Naive thymus-derived CD4-positive, alpha-beta T cell (primary cell): ENCODE data around the gene SLA2. TPM values are rescaled to one million over a fixed set of nuclear protein-coding genes. Genes with fewer than 3 reads are reported as not detected.

ENCODE experiments used
- ATAC-seq: fragments of 150-1000 bp; cut with Tn5 transposase; 2 replicates; pipeline ENCODE4 v1.10.0; 2021; ENCODE audit warnings: mild to moderate bottlenecking, moderate library complexity
- CTCF ChIA-PET: fragments of 350-600 bp; sonication (Branson Sonifier 250); formaldehyde crosslinking; loops from one replicate; lab custom pipeline; 2021; ENCODE audit warnings: antibody characterized with exemption; lab: Charles Lee
- POLR2A ChIA-PET: fragments of 350-600 bp; sonication (Branson Sonifier 250); formaldehyde crosslinking; loops from one replicate; lab custom pipeline; 2021; ENCODE audit warnings: antibody characterized with exemption, inconsistent platforms; lab: Charles Lee
- DNase-seq, 9 donors: peaks; one replicate each; pipeline versions ENCODE4 v3.0.0 to v3.0.0-alpha.2; 2020 to 2022; ENCODE audit warnings: mixed read lengths in 1 of 9
- H3K27ac ChIP-seq: one replicate; pipeline ENCODE4 v1.7.0; 2013; ENCODE audit warnings: mild to moderate bottlenecking, low read depth, low read length, moderate library complexity
- H3K27me3 ChIP-seq, 2 donors: one replicate each; pipeline ENCODE4 v1.7.0; 2013; ENCODE audit warnings: low read length in 2 of 2, mild to moderate bottlenecking in 2 of 2, moderate library complexity in 2 of 2; ENCODE audit not compliant: control insufficient read depth in 2 of 2, insufficient read depth in 2 of 2
- H3K36me3 ChIP-seq, 3 experiments: 1 replicate in 2 of 3; 2 replicates in 1 of 3; pipeline ENCODE4 v1.7.0; 2013; ENCODE audit warnings: low read length in 3 of 3, mild to moderate bottlenecking in 3 of 3, moderate library complexity in 1 of 3; ENCODE audit not compliant: insufficient read depth in 3 of 3, control insufficient read depth in 2 of 3
- H3K4me1 ChIP-seq, 2 donors: one replicate each; pipeline ENCODE4 v1.7.0; 2013; ENCODE audit warnings: low read length in 2 of 2, mild to moderate bottlenecking in 2 of 2, moderate library complexity in 1 of 2; ENCODE audit not compliant: control insufficient read depth in 2 of 2, insufficient read depth in 2 of 2
- H3K4me3 ChIP-seq: 2 replicates; pipeline ENCODE4 v1.7.0; 2013; ENCODE audit warnings: mild to moderate bottlenecking, low read length
- H3K9me3 ChIP-seq, 3 experiments: 1 replicate in 2 of 3; 2 replicates in 1 of 3; pipeline ENCODE4 v1.7.0; 2013; ENCODE audit warnings: low read length in 3 of 3; ENCODE audit not compliant: control insufficient read depth in 2 of 3
- H3K27ac Mint-ChIP-seq, 9 donors: one replicate each; pipeline ENCODE4 v1.8.0; 2020 to 2022; ENCODE audit warnings: mixed read lengths in 9 of 9, mild to moderate bottlenecking in 8 of 9, moderate library complexity in 5 of 9, inconsistent platforms in 2 of 9
- H3K27me3 Mint-ChIP-seq, 5 donors: one replicate each; pipeline ENCODE4 v1.8.0; 2021 to 2022; ENCODE audit warnings: mixed read lengths in 5 of 5, mild to moderate bottlenecking in 1 of 5
- H3K36me3 Mint-ChIP-seq, 5 donors: one replicate each; pipeline ENCODE4 v1.8.0; 2020 to 2022; ENCODE audit warnings: mixed read lengths in 5 of 5, mild to moderate bottlenecking in 3 of 5, inconsistent platforms in 1 of 5
- H3K4me1 Mint-ChIP-seq, 7 donors: one replicate each; pipeline ENCODE4 v1.8.0; 2020 to 2022; ENCODE audit warnings: mixed read lengths in 7 of 7, mild to moderate bottlenecking in 3 of 7, inconsistent platforms in 1 of 7
- H3K4me3 Mint-ChIP-seq, 10 donors: one replicate each; pipeline ENCODE4 v1.8.0; 2020 to 2022; ENCODE audit warnings: mild to moderate bottlenecking in 10 of 10, mixed read lengths in 10 of 10, moderate library complexity in 6 of 10, inconsistent platforms in 2 of 10
- H3K9me3 Mint-ChIP-seq, 11 donors: one replicate each; pipeline ENCODE4 v1.8.0; 2020 to 2022; ENCODE audit warnings: mixed read lengths in 11 of 11, mild to moderate bottlenecking in 4 of 11, inconsistent platforms in 1 of 11, moderate library complexity in 1 of 11
- intact Hi-C, 2 donors: fragments of 100-400 bp; cut with micrococcal nuclease; formaldehyde crosslinking; loops; one replicate each; pipeline ENCODE4 v1.15.1; 2023
- polyA plus RNA-seq, 2 donors: library from polyadenylated mRNA; unstranded; fragments of 300-500 nt; fragmentation: Illumina TruSeq; gene quantifications; one replicate each; pipeline ENCODE4 v1.2.3, GENCODE V29; 2021
- total RNA-seq, 6 experiments: library from RNA in 5 of 6; stranded (reverse) in 5 of 6; gene quantifications; 1 replicate in 5 of 6; 2 replicates in 1 of 6; pipeline ENCODE4 v1.2.3 and lab custom pipeline; 2021 to 2026

The SLA2 gene
- total and polyA plus RNA-seq, 7 experiments from 2014 or later: 11.0 to 80.7 (median 29.2) TPM

- Mint-ChIP-seq H3K27me3 (no peaks in the 10 kb centered on the region), H3K27ac (no peak overlapping the region), H3K4me3 (no peak overlapping the region), H3K4me1 (peaks cover 0 to 5% (median 0%) of the 10 kb centered on the region in 7 donors), H3K36me3 (peaks cover 0 to 14% (median 4%) of the 10 kb centered on the region in 5 donors), H3K9me3 (no peaks in the 10 kb centered on the region)
- ChIA-PET CTCF (interaction anchor here (0.9 to 1.2 kb wide), 2 partner anchors 11 to 58 kb away, joined by 3 read pairs; no protein-coding TSS in a partner anchor), POLR2A (no interaction called here)
- Histone ChIP-seq H3K27ac (no peak overlapping the region), H3K27me3 (no peaks in the 10 kb centered on the region), H3K4me3 (no peak overlapping the region), H3K36me3 (peaks cover 0 to 14% (median 0%) of the 10 kb centered on the region in 3 experiments), H3K4me1 (no peaks in the 10 kb centered on the region), H3K9me3 (no peaks in the 10 kb centered on the region)
- ATAC-seq (no peak), DNase-seq (no peak)
- intact Hi-C loops: no loop called here
Measured at GRCh38 chr20:36670665-36671357, 24.8 kb upstream of the SLA2 start.

- Histone ChIP-seq H3K4me3 (no peak overlapping the region), H3K9me3 (no peaks in the 10 kb centered on the region), H3K27me3 (no peaks in the 10 kb centered on the region), H3K27ac (no peak overlapping the region), H3K36me3 (peaks cover 0 to 18% (median 0%) of the 10 kb centered on the region in 3 experiments), H3K4me1 (no peaks in the 10 kb centered on the region)
- Mint-ChIP-seq H3K27me3 (no peaks in the 10 kb centered on the region), H3K4me3 (no peak overlapping the region), H3K27ac (no peak overlapping the region), H3K36me3 (peaks cover 0 to 15% (median 4%) of the 10 kb centered on the region in 5 donors), H3K4me1 (peaks cover 0 to 10% (median 0%) of the 10 kb centered on the region in 7 donors), H3K9me3 (no peaks in the 10 kb centered on the region)
- intact Hi-C loops: loop anchor here in 1 of 2 donors (1.0 kb wide), 1 partner anchor 88 kb away; no protein-coding TSS in a partner anchor
- DNase-seq: peak in 4 of 9 donors; percentile 8 to 28 (median 20)
- CTCF ChIA-PET: interaction anchor here (0.6 to 1.6 kb wide), 4 partner anchors 88 to 699 kb away, joined by 3 to 6 read pairs (median 4); no protein-coding TSS in a partner anchor
- ATAC-seq: no peak
- POLR2A ChIA-PET: interaction anchor here (1.1 kb wide), 1 partner anchor 60 kb away, joined by 3 read pairs; no protein-coding TSS in a partner anchor
Measured at GRCh38 chr20:36666181-36666740, 20.3 kb upstream of the SLA2 start.

GRCh38 chr20:36663031-36663430 lies 17.0 kb upstream of the SLA2 start:
- H3K9me3 ChIP-seq: no peaks in the 10 kb centered on the region
- H3K4me3 Mint-ChIP-seq: no peak overlapping the region
- no peak overlapping the region for H3K4me3 ChIP-seq
- H3K36me3 ChIP-seq: peaks cover 0 to 15% (median 0%) of the 10 kb centered on the region in 3 experiments
- H3K36me3 Mint-ChIP-seq: peaks cover 0 to 14% (median 3%) of the 10 kb centered on the region in 5 donors
- H3K4me1 ChIP-seq: peaks cover 11 to 12% of the 10 kb centered on the region in 2 donors
- peaks cover 11 to 26% (median 12%) of the 10 kb centered on the region in 7 donors for H3K4me1 Mint-ChIP-seq
- H3K27ac Mint-ChIP-seq: peak overlapping the region in 2 of 9 donors; percentile 2 to 28
- H3K9me3 Mint-ChIP-seq: no peaks in the 10 kb centered on the region
- DNase-seq (no peak), ATAC-seq (no peak)
- POLR2A ChIA-PET: no interaction called here
- H3K27ac ChIP-seq: no peak overlapping the region
- CTCF ChIA-PET: no interaction called here
- intact Hi-C loops: loop anchor here in 1 of 2 donors (5.0 kb wide), 1 partner anchor 84 kb away; the partner anchor contains the start of gene NDRG3
- H3K27me3 ChIP-seq: no peaks in the 10 kb centered on the region
- H3K27me3 Mint-ChIP-seq: no peaks in the 10 kb centered on the region

- Mint-ChIP-seq H3K4me1 (peaks cover 14 to 35% (median 23%) of the 10 kb centered on the region in 7 donors), H3K4me3 (peak overlapping the region; percentile 42 to 87 (median 76)), H3K27ac (peak overlapping the region; percentile 19 to 81 (median 69)), H3K9me3 (no peaks in the 10 kb centered on the region), H3K27me3 (no peaks in the 10 kb centered on the region), H3K36me3 (peaks cover 0 to 14% (median 10%) of the 10 kb centered on the region in 5 donors)
- H3K36me3 ChIP-seq: peaks cover 0 to 17% (median 0%) of the 10 kb centered on the region in 3 experiments
- ChIA-PET POLR2A (interaction anchor here (1.0 kb wide), 1 partner anchor 9 kb away, joined by 3 read pairs; no protein-coding TSS in a partner anchor), CTCF (interaction anchor here (1.5 kb wide), 1 partner anchor 46 kb away, joined by 3 read pairs; no protein-coding TSS in a partner anchor)
- H3K27ac ChIP-seq: no peak overlapping the region
- intact Hi-C loops: loop anchor here (1.0 to 2.0 kb wide), 2 partner anchors 13 to 14 kb away; no protein-coding TSS in a partner anchor
- H3K27me3 ChIP-seq: no peaks in the 10 kb centered on the region
- ATAC-seq (peak; percentile 65), DNase-seq (peak in 7 of 9 donors; percentile 22 to 50 (median 45))
- H3K4me1 ChIP-seq: peaks cover 15 to 20% of the 10 kb centered on the region in 2 donors
- peak overlapping the region; percentile 55 for H3K4me3 ChIP-seq
- H3K9me3 ChIP-seq: no peaks in the 10 kb centered on the region
Measured at GRCh38 chr20:36658300-36658699, 12.3 kb upstream of the SLA2 start.

- intact Hi-C loops: no loop called here
- POLR2A ChIA-PET: interaction anchor here (1.3 kb wide), 1 partner anchor 11 kb away, joined by 3 read pairs; the partner anchor contains the start of gene SLA2
- ATAC-seq (no peak), DNase-seq (no peak)
- Histone ChIP-seq H3K4me3 (no peak overlapping the region), H3K27ac (no peak overlapping the region), H3K4me1 (peaks cover 15 to 20% of the 10 kb centered on the region in 2 donors), H3K36me3 (peaks cover 0 to 28% (median 0%) of the 10 kb centered on the region in 3 experiments), H3K27me3 (no peaks in the 10 kb centered on the region), H3K9me3 (no peaks in the 10 kb centered on the region)
- H3K27me3 Mint-ChIP-seq: no peaks in the 10 kb centered on the region
- CTCF ChIA-PET: interaction anchor here (1.1 to 1.8 kb wide), 2 partner anchors 11 to 40 kb away, joined by 4 to 8 read pairs; partner anchors contain the start of gene SLA2
- no peak overlapping the region for H3K4me3 Mint-ChIP-seq
- peaks cover 14 to 35% (median 23%) of the 10 kb centered on the region in 7 donors for H3K4me1 Mint-ChIP-seq
- no peaks in the 10 kb centered on the region for H3K9me3 Mint-ChIP-seq
- H3K36me3 Mint-ChIP-seq: peaks cover 0 to 24% (median 17%) of the 10 kb centered on the region in 5 donors
- H3K27ac Mint-ChIP-seq: peak overlapping the region in 1 of 9 donors; percentile 9
Measured at GRCh38 chr20:36656733-36657132, 10.7 kb upstream of the SLA2 start.

GRCh38 chr20:36655004-36655403 lies 9.0 kb upstream of the SLA2 start:
- no peaks in the 10 kb centered on the region for H3K9me3 Mint-ChIP-seq
- H3K27ac Mint-ChIP-seq: no peak overlapping the region
- Histone ChIP-seq H3K27ac (no peak overlapping the region), H3K9me3 (no peaks in the 10 kb centered on the region), H3K4me3 (no peak overlapping the region), H3K4me1 (peaks cover 15 to 20% of the 10 kb centered on the region in 2 donors), H3K27me3 (no peaks in the 10 kb centered on the region), H3K36me3 (peaks cover 0 to 28% (median 0%) of the 10 kb centered on the region in 3 experiments)
- ChIA-PET CTCF (interaction anchor here (1.3 to 1.8 kb wide), 2 partner anchors 9 to 44 kb away, joined by 5 to 8 read pairs; partner anchors contain the start of gene SLA2), POLR2A (interaction anchor here (0.7 to 1.2 kb wide), 3 partner anchors 9 to 424 kb away, joined by 3 to 5 read pairs (median 4); partner anchors contain the start of gene SLA2)
- H3K36me3 Mint-ChIP-seq: peaks cover 0 to 23% (median 17%) of the 10 kb centered on the region in 5 donors
- H3K27me3 Mint-ChIP-seq: no peaks in the 10 kb centered on the region
- ATAC-seq (no peak), DNase-seq (no peak)
- H3K4me1 Mint-ChIP-seq: peaks cover 13 to 26% (median 23%) of the 10 kb centered on the region in 7 donors
- intact Hi-C loops: no loop called here
- H3K4me3 Mint-ChIP-seq: no peak overlapping the region
